BJ (cell line): ENCODE results near the gene SPC25. TPM values are rescaled to one million over a fixed set of nuclear protein-coding genes. Genes with fewer than 3 reads are reported as not detected.

Experiments
- CTCF ChIA-PET: fragments of 350-600 bp; formaldehyde crosslinking; extraction: SDS; loops from one replicate; lab custom pipeline; 2021; ENCODE audit warnings: antibody characterized with exemption, inconsistent platforms; lab: Yijun Ruan, JAX
- POLR2A ChIA-PET: fragments of 300-600 bp; sonication (Branson Sonifier 250); formaldehyde crosslinking; extraction: SDS; loops from one replicate; lab custom pipeline; 2021; ENCODE audit warnings: antibody characterized with exemption; lab: Charles Lee
- DNase-seq: peaks from one replicate; pipeline ENCODE4 v3.0.0-alpha.2; 2011; ENCODE audit warnings: low read depth
- H3K27me3 ChIP-seq: 2 replicates; pipeline ENCODE4 v1.6.0; 2011; ENCODE audit warnings: low read length; ENCODE audit not compliant: control insufficient read depth, insufficient read depth
- H3K36me3 ChIP-seq: 2 replicates; pipeline ENCODE4 v1.5.1; 2011; ENCODE audit warnings: low read length; ENCODE audit not compliant: control insufficient read depth, insufficient read depth
- H3K4me3 ChIP-seq: 2 replicates; pipeline ENCODE4 v1.5.1; 2011; ENCODE audit warnings: low read depth, mild to moderate bottlenecking, control low read depth, low read length
- CTCF ChIP-seq: IDR thresholded peaks from 2 replicates; pipeline ENCODE4 v1.5.1; 2011; ENCODE audit warnings: low read depth, mild to moderate bottlenecking, control low read depth, inconsistent platforms, low read length, moderate library complexity; ENCODE audit not compliant: insufficient read depth
- polyA plus RNA-seq: library from polyadenylated mRNA; depleted of rRNA; stranded (reverse); fragments of >200 nt; gene quantifications from 2 replicates; pipeline ENCODE4 v1.2.3, GENCODE V29; 2011

Gene SPC25
- polyA plus RNA-seq, 1 experiment, result 4.8 TPM

- Histone ChIP-seq H3K36me3 (no peaks in the 10 kb centered on the region), H3K4me3 (no peak overlapping the region), H3K27me3 (0 out of 2 replicates have a peak, but pooled peaks cover 4% of the 10 kb centered on the region)
- ChIA-PET POLR2A (no interaction called here), CTCF (no interaction called here)
- DNase-seq, result no peak
- TF ChIP-seq CTCF, result no peak
Measured at GRCh38 chr2:168926621-168927386, 36.6 kb upstream of the SPC25 start.

GRCh38 chr2:168920504-168921157 lies 30.4 kb upstream of the SPC25 start:
- DNase-seq, result no peak
- TF ChIP-seq CTCF, result peak; percentile 47

GRCh38 chr2:168916331-168916675 lies 26.1 kb upstream of the SPC25 start:
- DNase-seq, result no peak
- H3K27me3 ChIP-seq, result peaks cover 13% of the 10 kb centered on the region
- POLR2A ChIA-PET, result no interaction called here
- CTCF ChIA-PET, result interaction anchor here (1.2 kb wide), 1 partner anchor 142 kb away, joined by 3 read pairs; no protein-coding TSS in a partner anchor
- no peaks in the 10 kb centered on the region for H3K36me3 ChIP-seq
- no peak for TF ChIP-seq CTCF
- H3K4me3 ChIP-seq, result no peak overlapping the region

More at GRCh38 chr2:168920504-168921157, 30.4 kb upstream of the SPC25 start:
- POLR2A ChIA-PET, result no interaction called here
- Histone ChIP-seq H3K27me3 (0 out of 2 replicates have a peak, but pooled peaks cover 4% of the 10 kb centered on the region), H3K36me3 (no peaks in the 10 kb centered on the region), H3K4me3 (no peak overlapping the region)
- CTCF ChIA-PET, result interaction anchor here (0.6 to 4.0 kb wide), 7 partner anchors 11 to 577 kb away, joined by 3 to 31 read pairs (median 4); no protein-coding TSS in a partner anchor

GRCh38 chr2:168915441-168916330 lies 25.5 kb upstream of the SPC25 start:
- H3K27me3 ChIP-seq, result peaks cover 13% of the 10 kb centered on the region
- POLR2A ChIA-PET, result no interaction called here
- no peaks in the 10 kb centered on the region for H3K36me3 ChIP-seq
- CTCF ChIA-PET, result interaction anchor here (1.1 to 1.4 kb wide), 3 partner anchors 142 to 569 kb away, joined by 3 to 5 read pairs (median 4); no protein-coding TSS in a partner anchor
- TF ChIP-seq CTCF, result no peak
- no peak overlapping the region for H3K4me3 ChIP-seq
- DNase-seq, result no peak
